Heart left ventricle (tissue), 16 donors: ENCODE results near the gene SZT2. TPM values are rescaled to one million over a fixed set of nuclear protein-coding genes. Genes with fewer than 3 reads are reported as not detected.
A peak's percentile ranks its signal among the peaks of the same experiment; 100 is the strongest.
"Not testable (repeated sequence)": the region's sequence is repeated elsewhere in the genome, so short reads cannot be mapped to it uniquely, and the experiment has no call there.

Experiments
- ATAC-seq, 4 donors: fragments of 200-7000 bp; cut with Tn5 transposase; one replicate each; pipeline ENCODE4 v1.9.1; 2020 to 2022; ENCODE audit warnings: moderate library complexity in 4 of 4, mild to moderate bottlenecking in 3 of 4, moderate number of reproducible peaks in 1 of 4
- DNase-seq, 5 donors: peaks; one replicate each; pipeline ENCODE4 v3.0.0-alpha.2; 2020
- H3K27ac ChIP-seq, 12 donors: fragments of 200-600 bp; sonication (generic) in 4 of 12; one replicate each; pipeline versions ENCODE4 v1.5.0 to v1.8.0; 2016 to 2022; ENCODE audit warnings: mild to moderate bottlenecking in 2 of 12
- H3K27me3 ChIP-seq, 9 donors: fragments of 200-600 bp; sonication (generic) in 2 of 9; one replicate each; pipeline versions ENCODE4 v1.5.1 to v1.8.0; 2016 to 2022; ENCODE audit warnings: mild to moderate bottlenecking in 3 of 9
- H3K36me3 ChIP-seq, 9 donors: fragments of 200-600 bp; sonication (generic) in 2 of 9; one replicate each; pipeline versions ENCODE4 v1.5.0 to v1.8.0; 2018 to 2022; ENCODE audit warnings: mild to moderate bottlenecking in 2 of 9
- H3K4me1 ChIP-seq, 12 donors: fragments of 200-600 bp; sonication (generic) in 4 of 12; one replicate each; pipeline versions ENCODE4 v1.5.0 to v1.8.0; 2016 to 2022; ENCODE audit warnings: mild to moderate bottlenecking in 3 of 12
- H3K4me3 ChIP-seq, 12 donors: fragments of 200-600 bp; sonication (generic) in 4 of 12; one replicate each; pipeline versions ENCODE4 v1.5.0 to v1.8.0; 2017 to 2022; ENCODE audit warnings: mild to moderate bottlenecking in 9 of 12, moderate library complexity in 4 of 12
- H3K9me3 ChIP-seq, 12 donors: fragments of 200-600 bp; sonication (generic) in 4 of 12; one replicate each; pipeline versions ENCODE4 v1.5.0 to v1.8.0; 2016 to 2022; ENCODE audit warnings: mild to moderate bottlenecking in 1 of 12
- CTCF ChIP-seq, 12 donors: fragments of 200-600 bp; sonication (generic) in 4 of 12; IDR thresholded peaks; one replicate each; pipeline versions ENCODE4 v1.5.0 to v1.8.0; 2018 to 2022; ENCODE audit warnings: antibody characterized with exemption in 12 of 12, mild to moderate bottlenecking in 5 of 12
- POLR2A ChIP-seq, 2 donors: fragments of 450-650 bp; IDR thresholded peaks; one replicate each; pipeline ENCODE4 v1.6.1; 2017; ENCODE audit warnings: antibody characterized with exemption in 2 of 2, mild to moderate bottlenecking in 2 of 2, moderate library complexity in 2 of 2
- WGBS, 4 donors: extraction: QIAGEN DNeasy Blood & Tissue Kit in 2 of 4; methylation state at CpG; one replicate each; pipeline versions ENCODE4 v1.1.5 to v1.1.7; 2013 to 2018; 5-methylcytosine and 5-hydroxymethylcytosine counted together
- intact Hi-C, 10 donors: fragments of 100-400 bp; cut with DNase I; formaldehyde crosslinking; loops; one replicate each; pipeline versions ENCODE4 v1.11.1 to v1.14.2; 2022
- polyA plus RNA-seq, 2 donors: library from polyadenylated mRNA; stranded (reverse); fragments of 200-250 nt; gene quantifications; one replicate each; pipeline ENCODE4 v1.2.3, GENCODE V29; 2013
- total RNA-seq, 9 donors: library from RNA; depleted of rRNA in 2 of 9; stranded (reverse); fragments of >200 nt in 2 of 9; fragmentation: NEBNext Ultra II Directional in 3 of 9; extraction: Animal tissue kit (Norgen Biotek cat#: 25700) in 3 of 9; gene quantifications; one replicate each; pipeline versions ENCODE4 v1.1.0 to v1.2.4, GENCODE V29; 2016 to 2023
- donor health status: ischemic (EF 13 %, LVEDD 7.1; RV severe dilation, severe dysfunction).
- donor health status: healthy with polysubstance abuse.
- donor health status: DM: no; HTN: yes; CAD: no.
- donor health status: DM: no; HTN: no; CAD: no.
- donor health status: ischemic (EF 25% LVEDD 6.9; RV normal size, moderate dysfunction).
- donor health status: ischemic (EF 25% LVEDD 5.7; RV mildly dilated, moderate dysfunction).
- donor health status: healthy.
- donor health status: DM: yes; HTN: yes; CAD: no.
- donor health status: ischemic (EF 35%, LVEDD 5.7; RV mildly dilated, moderate dysfunction).
- donor health status: nonischemic (EF 11% LVEDD 7.7; RV severe dilation, severe dysfunction).
- donor health status: DM: yes; HTN: yes; CAD: no.
- donor health status: PGD.
- donor health status: ischemic (EF 29% LVEDD 5.4; RV normal size, mild dysfunction).
- donor health status: nonischemic (EF 23%, LVEDD 6.1; RV moderate dilation, normal function).

The SZT2 gene
- total and polyA plus RNA-seq, 11 donors = 13.1 to 39.7 (median 24.4) TPM

GRCh38 chr1:43454270-43455011 is 64.7 kb downstream of the SZT2 start:
- intact Hi-C loops = no loop called here
- peak; percentile 76 to 89 (median 83) for ATAC-seq
- peak in 4 of 5 donors; percentile 72 to 84 (median 81) for DNase-seq

GRCh38 chr1:43455213-43455889 is 65.7 kb downstream of the SZT2 start:
- no peak overlapping the region for H3K27ac ChIP-seq
- peak in 1 of 5 donors; percentile 27 for DNase-seq
- peaks cover 0 to 21% (median 14%) of the 10 kb centered on the region in 9 donors for H3K36me3 ChIP-seq
- H3K4me3 ChIP-seq = peak overlapping the region in 1 of 12 donors; percentile 62
- 63 to 75% (median 69%) methylated on average over 7 of the region's 7 CpGs for WGBS, 4 donors
- TF ChIP-seq POLR2A (IDR thresholded peaks at IDR 0.05) (no peak), CTCF (IDR thresholded peaks at IDR 0.05) (no peak)
- peaks cover 0 to 24% (median 7%) of the 10 kb centered on the region in 12 donors for H3K4me1 ChIP-seq
- ATAC-seq = no peak
- intact Hi-C loops = no loop called here
- no peaks in the 10 kb centered on the region for H3K9me3 ChIP-seq
- H3K27me3 ChIP-seq = peaks cover 0 to 5% (median 0%) of the 10 kb centered on the region in 9 donors

More at GRCh38 chr1:43454270-43455011, 64.7 kb downstream of the SZT2 start:
- no peaks in the 10 kb centered on the region for H3K9me3 ChIP-seq
- H3K4me3 ChIP-seq = peak overlapping the region; percentile 35 to 74 (median 62)
- H3K27me3 ChIP-seq = peaks cover 0 to 5% (median 0%) of the 10 kb centered on the region in 9 donors
- H3K4me1 ChIP-seq = peaks cover 0 to 24% (median 7%) of the 10 kb centered on the region in 12 donors
- peaks cover 0 to 30% (median 23%) of the 10 kb centered on the region in 9 donors for H3K36me3 ChIP-seq
- WGBS, 4 donors = 9 to 12% (median 10%) methylated on average over 19 of the region's 19 CpGs
- H3K27ac ChIP-seq = peak overlapping the region; percentile 84 to 96 (median 89)
- peak in 1 of 2 donors; percentile 12 for TF ChIP-seq POLR2A (IDR thresholded peaks at IDR 0.05)
- peak in 3 of 12 donors; percentile 6 to 34 (median 16) for TF ChIP-seq CTCF (IDR thresholded peaks at IDR 0.05)

- peaks cover 0 to 15% (median 0%) of the 10 kb centered on the region in 12 donors for H3K4me1 ChIP-seq
- 66 to 88% (median 84%) methylated on average over 3 of the region's 3 CpGs for WGBS, 4 donors
- H3K9me3 ChIP-seq, H3K4me3 ChIP-seq, H3K27ac ChIP-seq, H3K27me3 ChIP-seq, intact Hi-C loops, DNase-seq, ATAC-seq, H3K36me3 ChIP-seq: not testable (repeated sequence)
These were observed 68.7 kb downstream of the SZT2 start for GRCh38 chr1:43458379-43458778.

GRCh38 chr1:43460988-43461693 is 71.4 kb downstream of the SZT2 start:
- Histone ChIP-seq H3K27ac (no peak overlapping the region), H3K36me3 (no peaks in the 10 kb centered on the region), H3K9me3 (no peaks in the 10 kb centered on the region), H3K4me1 (no peaks in the 10 kb centered on the region), H3K4me3 (no peak overlapping the region), H3K27me3 (peaks cover 0 to 5% (median 0%) of the 10 kb centered on the region in 9 donors)
- ATAC-seq = no peak
- intact Hi-C loops = no loop called here
- WGBS, 4 donors = 91 to 93% (median 92%) methylated on average over 5 of the region's 5 CpGs
- no peak for DNase-seq
- no peak for TF ChIP-seq POLR2A (IDR thresholded peaks at IDR 0.05)
- no peak for TF ChIP-seq CTCF (IDR thresholded peaks at IDR 0.05)
